ENCODE data around the gene OR6B3.
"Not testable (repeated sequence)": the region's sequence is repeated elsewhere in the genome, so short reads cannot be mapped to it uniquely, and the experiment has no call there.

The OR6B3 gene

GRCh38 chr2:240053173-240054155 is at the start of gene OR6B3:
TSS of gene OR6B3 (minus strand) at chr2:240053521.
- no peak for DNase-seq

GRCh38 chr2:240098349-240098748 is 45.0 kb upstream of the OR6B3 start:
- DNase-seq, result no peak

DNA sequence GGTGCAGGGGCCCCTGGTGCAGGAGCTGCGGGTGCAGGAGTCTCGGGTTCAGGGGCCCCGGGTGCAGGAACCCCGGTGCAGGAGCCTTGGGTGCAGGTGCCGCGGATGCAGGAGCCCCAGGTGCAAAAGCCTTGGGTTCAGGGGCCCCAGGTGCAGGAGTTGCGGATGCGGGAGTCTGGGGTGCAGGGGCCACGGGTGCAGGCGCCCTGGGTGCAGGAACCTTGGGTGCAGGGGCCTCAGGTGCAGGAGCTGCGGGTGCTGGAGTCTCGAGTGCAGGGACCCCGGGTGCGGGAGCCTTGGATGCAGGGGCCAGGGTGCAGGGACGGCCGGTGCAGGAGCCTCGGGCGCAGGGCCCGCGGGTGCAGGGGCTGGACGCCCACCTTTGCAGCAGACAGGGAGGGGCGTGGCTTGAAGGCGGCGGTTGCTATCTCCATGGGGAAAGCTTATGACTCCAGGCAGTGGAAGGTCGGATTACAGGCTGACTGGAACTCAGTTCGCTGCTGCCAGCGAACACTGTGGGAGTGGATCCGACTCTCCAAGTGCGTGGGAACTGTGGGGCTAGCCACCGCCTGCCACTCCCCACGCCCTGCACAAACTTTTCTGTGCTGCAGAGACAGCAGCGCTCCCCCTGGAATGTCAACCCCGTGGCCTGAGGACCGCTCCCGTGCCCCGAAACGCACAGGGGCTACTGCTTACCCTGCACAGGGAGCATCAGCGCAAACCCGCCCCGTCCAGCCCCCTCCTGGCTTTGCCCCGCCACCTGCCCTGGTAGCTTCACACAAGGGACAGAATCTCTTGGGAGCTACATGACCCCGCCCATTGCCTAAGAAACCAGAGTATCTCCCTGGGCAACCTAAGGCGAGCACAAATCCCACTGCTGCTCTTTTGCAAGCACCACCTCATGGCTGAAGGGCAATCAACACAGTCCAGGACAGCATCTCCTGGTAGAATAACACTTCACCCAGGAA is 42.5 kb upstream of the OR6B3 start:
- no peak for DNase-seq

DNA sequence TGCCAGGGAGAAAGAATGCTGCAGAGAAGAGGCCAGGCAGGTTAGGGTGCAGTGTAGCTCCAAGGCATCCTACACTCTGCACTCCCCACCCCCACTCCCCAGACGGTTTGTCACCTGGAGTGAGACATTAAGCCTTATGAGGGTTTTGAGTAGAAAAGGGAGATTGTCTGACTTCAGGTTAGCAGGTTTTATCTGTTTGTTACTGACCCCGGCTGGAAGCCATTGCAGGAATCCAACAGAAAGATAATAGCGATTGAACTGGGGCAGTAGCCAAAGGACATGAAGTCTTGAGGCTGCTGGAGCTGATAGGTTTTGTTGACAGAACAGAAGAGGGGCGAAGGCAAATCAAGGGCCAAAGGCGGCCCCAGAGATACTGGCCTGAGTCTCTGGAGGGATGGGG is 36.0 kb upstream of the OR6B3 start:
- DNase-seq, result no peak

GRCh38 chr2:240086563-240086962 is 33.2 kb upstream of the OR6B3 start:
- no peak for DNase-seq

DNA sequence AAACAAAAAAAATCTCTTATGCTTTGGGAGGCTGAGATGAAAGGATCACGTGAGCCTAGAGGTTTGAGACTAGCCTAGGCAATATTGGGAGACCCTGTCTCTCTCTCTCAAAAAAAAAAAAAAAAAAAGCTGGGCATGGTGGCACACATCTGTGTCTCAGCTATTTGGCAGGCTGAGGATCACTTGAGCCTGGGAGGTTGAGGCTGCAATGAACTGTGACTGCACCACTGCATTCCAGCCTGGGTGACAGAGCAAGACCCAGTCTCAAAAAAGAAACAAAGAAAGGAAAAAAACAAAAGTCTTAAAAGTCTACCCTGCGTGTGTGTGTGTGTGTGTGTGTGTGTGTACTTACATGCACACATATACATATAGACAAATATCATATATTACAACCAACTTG is 25.3 kb upstream of the OR6B3 start:
- DNase-seq, result no peak

DNA sequence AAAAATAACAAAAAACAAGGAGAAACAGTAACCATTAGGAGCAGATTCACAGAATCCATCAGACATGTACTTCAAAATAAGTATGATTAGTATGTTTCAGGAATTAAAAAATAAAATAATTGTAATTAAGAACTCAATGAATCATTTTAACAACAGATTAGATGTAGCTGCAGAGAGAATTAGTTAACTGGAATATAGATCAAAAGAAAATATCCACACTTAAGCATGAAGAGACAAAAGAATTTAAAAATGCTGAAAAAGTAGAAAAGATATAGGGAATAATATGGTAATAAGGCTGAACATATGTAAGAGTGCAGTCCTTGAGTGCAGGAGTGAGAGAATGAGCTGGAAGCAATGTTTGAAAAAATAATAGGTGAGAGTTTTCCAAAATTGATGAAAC is 24.1 kb upstream of the OR6B3 start:
- no peak for DNase-seq

DNA sequence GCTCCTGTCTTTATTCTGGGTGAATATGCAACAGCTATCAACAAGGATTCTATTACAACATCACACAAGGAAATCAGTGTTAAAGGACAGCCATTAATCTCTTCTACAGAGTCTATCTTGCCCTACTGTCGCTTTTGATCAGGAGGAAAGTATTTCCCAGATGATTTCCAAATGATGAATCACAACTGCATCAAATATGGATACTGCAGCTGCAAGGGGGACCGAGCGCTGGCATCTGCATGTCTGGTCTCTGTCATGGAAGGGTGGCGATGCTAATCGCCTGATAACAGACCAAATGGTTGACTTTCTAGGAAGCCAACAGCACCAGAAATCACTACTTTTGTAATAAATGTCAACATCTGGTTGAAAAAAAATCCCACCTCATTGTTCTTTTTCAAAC is 21.2 kb upstream of the OR6B3 start:
- no peak for DNase-seq

DNA sequence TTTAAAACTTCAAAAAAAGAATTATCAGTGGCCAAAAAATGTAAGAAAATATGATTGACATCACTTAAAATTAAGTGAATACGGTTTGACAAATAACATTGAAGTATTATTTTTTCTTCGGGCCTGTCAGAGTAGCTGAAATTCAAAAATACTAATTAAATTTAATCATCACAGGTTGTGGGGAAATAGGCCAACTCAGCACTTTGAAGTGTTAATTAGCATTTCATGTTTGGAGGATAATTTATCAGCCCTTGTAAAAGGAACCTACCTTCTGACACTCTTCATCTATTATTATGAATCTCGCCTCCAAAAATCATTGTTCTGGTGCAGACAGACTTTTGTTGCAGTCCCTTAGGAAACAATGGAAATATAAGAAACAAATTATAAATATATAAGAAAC is 17.6 kb upstream of the OR6B3 start:
- no peak for DNase-seq

- no peak for DNase-seq
Measured at GRCh38 chr2:240069829-240070228, 16.5 kb upstream of the OR6B3 start.

GRCh38 chr2:240068193-240068592 is 14.9 kb upstream of the OR6B3 start:
- DNase-seq, result no peak

GRCh38 chr2:240066489-240066888 is 13.2 kb upstream of the OR6B3 start:
- DNase-seq, result no peak

DNA sequence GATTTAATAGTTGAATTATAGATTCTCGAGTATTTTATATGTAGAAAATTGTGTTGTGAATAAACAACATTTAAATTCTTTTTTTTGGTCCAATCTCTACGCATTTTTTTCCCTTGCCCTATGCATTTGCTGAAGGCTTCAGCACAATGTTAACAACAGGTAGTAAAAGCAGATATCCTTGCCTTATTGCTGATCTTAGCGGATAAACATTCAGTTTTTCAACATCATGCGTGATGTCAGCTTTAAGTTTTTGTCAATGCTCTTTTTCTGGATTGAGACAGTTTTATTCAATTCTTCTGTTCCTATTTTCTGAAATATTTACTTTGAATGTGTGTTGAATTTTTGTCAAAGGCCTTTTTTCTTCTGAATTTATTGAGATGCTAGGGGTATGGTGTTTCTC is 11.6 kb upstream of the OR6B3 start:
- DNase-seq, result no peak

- DNase-seq, result peak; percentile 65
Measured at GRCh38 chr2:240060977-240061591, 7.8 kb upstream of the OR6B3 start.

GRCh38 chr2:240056678-240057077 is 3.4 kb upstream of the OR6B3 start:
- no peak for DNase-seq

- DNase-seq, result no peak
Measured at GRCh38 chr2:240055177-240055917, 2.0 kb upstream of the OR6B3 start.

GRCh38 chr2:240052524-240052923 is 797 bp downstream of the OR6B3 start:
- no peak for DNase-seq

- DNase-seq, result no peak
Measured at GRCh38 chr2:240051697-240052096, 1.6 kb downstream of the OR6B3 start.

DNA sequence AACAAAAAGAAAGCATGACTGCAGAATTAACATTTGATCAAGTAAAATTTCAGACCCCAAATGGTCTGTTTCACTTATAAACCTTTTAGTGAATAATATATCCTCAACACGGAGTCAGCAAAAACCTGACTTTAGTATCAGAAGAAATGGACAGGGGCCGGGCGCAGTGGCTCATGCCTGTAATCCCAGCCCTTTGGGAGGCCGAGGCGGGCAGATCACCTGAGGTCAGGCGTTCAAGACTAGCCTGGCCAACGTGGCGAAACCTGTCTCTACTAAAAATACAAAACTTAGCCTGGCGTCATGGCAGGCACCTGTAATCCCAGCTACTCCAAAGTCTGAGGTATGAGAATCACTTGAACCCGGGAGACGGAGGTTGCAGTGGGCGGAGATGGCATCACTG is 3.0 kb downstream of the OR6B3 start:
- no peak for DNase-seq

DNA sequence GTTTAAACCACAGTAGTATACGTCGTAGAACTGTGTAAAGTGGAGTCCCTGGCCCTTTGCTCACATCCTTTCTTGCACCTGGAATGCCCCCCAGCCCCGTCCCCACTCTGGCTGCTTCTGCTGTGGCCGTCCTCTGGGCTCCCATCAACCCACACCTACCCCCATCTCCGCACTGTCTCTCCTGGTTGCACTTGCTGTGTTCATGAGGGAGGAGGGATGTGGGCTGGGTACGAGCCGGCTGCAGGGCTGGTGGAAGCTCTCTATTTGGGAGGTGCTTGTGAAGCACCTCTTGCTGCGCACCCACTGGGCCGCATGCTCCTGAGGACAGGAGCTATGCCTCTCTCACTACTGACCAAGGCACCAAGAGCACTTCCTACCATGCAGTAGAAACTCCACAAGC is 5.1 kb downstream of the OR6B3 start:
- no peak for DNase-seq

GRCh38 chr2:240045098-240045497 is 8.2 kb downstream of the OR6B3 start:
- DNase-seq, result no peak

GRCh38 chr2:240044096-240044495 is 9.2 kb downstream of the OR6B3 start:
- DNase-seq, result not testable (repeated sequence)

Measured in CD4-positive, alpha-beta T cell treated with Interleukin-21 for 1 hour (primary cell).